HG03103 (cell line): ENCODE measurements around the gene SLC26A3.

Source experiments
- ATAC-seq: cut with Tn5 transposase; IDR thresholded peaks from one replicate; pipeline ENCODE4 v1.9.1; 2021; ENCODE audit warnings: low read depth; ENCODE audit not compliant: unreplicated experiment

Gene SLC26A3

GRCh38 chr7:107816011-107816566 is 13.1 kb upstream of the SLC26A3 start:
- no peak for ATAC-seq

DNA sequence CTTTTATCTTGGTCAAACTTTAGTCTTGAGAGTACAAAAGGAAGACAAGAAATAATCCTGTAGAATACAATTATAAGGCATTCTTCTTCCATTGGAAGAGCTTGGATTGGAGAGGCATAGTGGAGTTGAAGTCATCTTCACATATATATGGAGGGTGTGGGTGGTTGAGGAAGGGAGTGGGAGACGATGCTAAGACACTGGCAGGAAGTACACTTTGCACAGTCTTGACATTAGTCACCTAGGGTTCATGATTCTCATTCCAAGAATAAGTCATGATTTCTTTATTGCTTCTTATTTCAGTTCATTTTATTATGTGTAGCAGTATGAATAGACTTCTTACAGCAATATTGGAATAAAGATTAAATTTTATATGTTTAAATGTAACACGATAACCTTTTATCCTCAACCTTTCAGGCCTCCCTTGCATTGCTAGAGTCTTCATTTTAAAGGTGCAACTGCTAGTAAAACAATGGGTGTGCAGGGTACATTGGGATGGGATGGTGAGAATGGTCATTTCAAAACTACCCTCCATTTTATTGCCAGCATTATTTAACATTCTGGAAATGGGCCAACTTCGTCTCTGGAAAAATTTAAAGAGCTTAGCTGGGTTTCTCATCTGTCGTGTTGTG is 12.3 kb upstream of the SLC26A3 start:
- no peak for ATAC-seq

- ATAC-seq = no peak
These were observed 10.5 kb upstream of the SLC26A3 start for GRCh38 chr7:107813524-107813923.

- ATAC-seq = no peak
These were observed 8.9 kb upstream of the SLC26A3 start for GRCh38 chr7:107811934-107812333.

DNA sequence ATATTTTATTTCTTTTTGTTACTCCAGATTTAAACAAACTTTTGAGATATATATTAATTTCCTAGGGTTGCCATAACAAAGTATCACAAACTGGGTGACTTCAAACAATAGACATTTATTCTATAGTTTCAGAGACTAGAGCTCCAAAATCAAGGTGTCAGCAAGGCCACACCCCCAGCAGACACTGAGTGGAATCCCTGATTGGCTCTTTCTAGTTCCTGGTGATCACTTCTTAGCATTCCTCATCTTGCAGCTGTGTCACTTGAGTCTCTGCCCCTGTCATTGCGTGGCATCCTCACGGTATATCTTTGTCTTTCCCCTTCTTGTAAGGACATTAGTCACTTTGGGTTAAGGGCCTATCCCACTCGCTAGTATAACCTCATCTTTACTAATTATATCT is 7.6 kb upstream of the SLC26A3 start:
- no peak for ATAC-seq

- ATAC-seq = no peak
These were observed 6.2 kb upstream of the SLC26A3 start for GRCh38 chr7:107809179-107809578.

- ATAC-seq = no peak
These were observed 3.3 kb downstream of the SLC26A3 start for GRCh38 chr7:107799647-107800264.

DNA sequence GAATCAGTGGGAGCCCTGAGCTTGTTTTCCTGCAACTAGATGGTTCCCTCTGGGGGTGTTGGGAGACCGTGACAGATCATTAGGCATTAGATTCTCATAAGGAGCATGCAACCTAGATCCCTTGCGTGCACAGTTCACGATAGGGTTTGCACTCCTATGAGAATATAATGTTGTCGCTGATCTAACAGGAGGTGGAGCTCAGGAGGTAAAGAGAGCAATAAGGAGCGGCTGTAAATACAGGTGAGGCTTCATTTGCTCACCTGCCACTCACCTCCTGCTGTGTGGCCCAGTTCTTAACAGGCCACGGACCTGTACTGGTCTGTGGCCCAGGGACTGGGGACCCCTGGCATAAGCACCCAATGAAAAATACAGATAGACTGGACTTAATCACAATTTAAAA is 10.7 kb downstream of the SLC26A3 start:
- no peak for ATAC-seq

- no peak for ATAC-seq
These were observed 13.4 kb downstream of the SLC26A3 start for GRCh38 chr7:107789647-107790046.

- no peak for ATAC-seq
These were observed 14.4 kb downstream of the SLC26A3 start for GRCh38 chr7:107788662-107789061.

GRCh38 chr7:107788216-107788615 is 14.8 kb downstream of the SLC26A3 start:
- ATAC-seq = no peak

GRCh38 chr7:107785926-107786325 is 17.1 kb downstream of the SLC26A3 start:
- no peak for ATAC-seq

- no peak for ATAC-seq
These were observed 17.9 kb downstream of the SLC26A3 start for GRCh38 chr7:107785170-107785569.

- no peak for ATAC-seq
These were observed 19.4 kb downstream of the SLC26A3 start for GRCh38 chr7:107783648-107784047.

GRCh38 chr7:107782374-107782773 is 20.6 kb downstream of the SLC26A3 start:
- no peak for ATAC-seq

GRCh38 chr7:107779647-107780099 is 23.4 kb downstream of the SLC26A3 start:
- ATAC-seq = no peak

GRCh38 chr7:107778283-107778682 is 24.7 kb downstream of the SLC26A3 start:
- ATAC-seq = no peak

DNA sequence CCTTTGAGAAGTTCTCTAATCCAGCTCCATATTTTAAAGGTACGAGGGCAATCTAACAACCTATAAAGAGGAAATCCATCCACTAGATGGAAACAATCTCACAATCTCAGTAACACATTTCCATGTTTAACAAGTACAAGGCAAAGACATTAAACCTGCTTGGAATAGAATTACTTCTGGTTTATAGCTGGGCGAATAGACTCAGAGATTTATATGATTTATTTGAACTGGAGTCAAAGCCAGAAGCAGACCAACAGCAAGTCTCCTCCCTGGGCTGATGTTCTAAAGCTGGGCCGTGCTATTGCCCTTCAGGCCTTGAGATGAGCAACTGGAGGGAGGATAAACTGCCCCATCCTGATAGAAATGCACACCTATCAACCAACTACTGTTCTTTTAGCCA is 25.3 kb downstream of the SLC26A3 start:
- no peak for ATAC-seq

- no peak for ATAC-seq
These were observed 30.0 kb downstream of the SLC26A3 start for GRCh38 chr7:107773027-107773426.

GRCh38 chr7:107768263-107768662 is 34.8 kb downstream of the SLC26A3 start:
- ATAC-seq = no peak

DNA sequence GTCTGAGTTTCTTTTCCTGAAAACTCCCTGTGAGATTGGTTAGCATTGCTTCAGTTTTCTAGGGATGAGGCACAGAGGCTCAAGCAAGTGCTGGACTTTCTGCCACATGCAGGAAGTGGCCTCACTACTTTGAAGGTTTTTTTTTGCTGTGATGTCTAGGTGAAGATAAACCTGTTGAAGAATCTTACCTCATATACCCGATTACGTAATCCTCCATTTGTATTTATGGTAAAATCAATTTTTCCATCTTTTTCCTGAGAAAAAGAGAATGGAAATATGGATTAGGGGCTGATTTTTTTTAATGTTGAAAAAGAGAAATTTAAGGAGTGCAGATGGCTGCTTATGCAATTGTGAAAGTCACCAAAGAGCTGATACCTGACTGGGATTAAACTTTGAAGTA is 35.6 kb downstream of the SLC26A3 start:
- no peak for ATAC-seq

DNA sequence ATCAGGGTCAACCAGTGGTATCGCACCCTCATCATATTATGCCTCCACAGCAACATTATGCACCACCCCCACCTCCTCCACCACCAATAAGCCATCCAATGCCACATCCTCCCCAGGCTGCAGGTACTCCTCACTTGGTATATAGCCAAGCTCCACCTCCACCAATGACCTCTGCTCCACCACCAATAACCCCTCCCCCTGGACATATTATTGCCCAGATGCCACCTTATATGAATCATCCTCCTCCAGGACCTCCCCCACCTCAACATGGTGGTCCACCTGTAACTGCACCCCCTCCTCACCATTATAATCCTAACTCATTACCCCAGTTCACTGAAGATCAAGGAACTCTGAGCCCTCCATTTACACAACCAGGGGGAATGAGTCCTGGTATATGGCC is 44.4 kb downstream of the SLC26A3 start:
- ATAC-seq = no peak
